SK-N-MC (cell line): ENCODE measurements around the gene TSHZ2.
"Not testable (repeated sequence)": the region's sequence is repeated elsewhere in the genome, so short reads cannot be mapped to it uniquely, and the experiment has no call there.

Experiments used
- DNase-seq: peaks from one replicate; pipeline ENCODE4 v3.0.0-alpha.2; 2011; ENCODE audit warnings: low read depth, low spot score
- H3K27ac ChIP-seq: fragments of 200-600 bp; sonication (generic); 2 replicates; pipeline ENCODE4 v1.5.1; 2016; ENCODE audit warnings: mixed run types
- H3K36me3 ChIP-seq: fragments of 200-600 bp; sonication (generic); 2 replicates; pipeline ENCODE4 v1.6.1; 2017; ENCODE audit warnings: antibody characterized with exemption, low read length, mixed read lengths; ENCODE audit not compliant: insufficient read depth
- H3K4me3 ChIP-seq: fragments of 200-600 bp; sonication (generic); 2 replicates; pipeline ENCODE4 v1.5.1; 2016
- H3K9ac ChIP-seq: fragments of 200-600 bp; sonication (generic); 2 replicates; pipeline ENCODE4 v1.8.0; 2017; ENCODE audit warnings: mixed run types, mixed read lengths; ENCODE audit not compliant: insufficient read length
- H3K9me3 ChIP-seq: fragments of 200-600 bp; sonication (generic); 2 replicates; pipeline ENCODE4 v1.6.1; 2017; ENCODE audit warnings: low read depth, mild to moderate bottlenecking, antibody characterized with exemption, low read length, moderate library complexity, mixed read lengths
- EZH2 ChIP-seq: fragments of 200-600 bp; sonication (generic); IDR thresholded peaks from one replicate; pipeline ENCODE4 v1.6.1; 2017; ENCODE audit warnings: antibody characterized with exemption
- FOXP2 ChIP-seq: optimal IDR thresholded peaks from 2 replicates; pipeline ENCODE3; 2011; ENCODE audit warnings: mild to moderate bottlenecking, moderate library complexity; ENCODE audit not compliant: insufficient read depth; ENCODE audit errors: extremely low read length, control extremely low read depth
- POLR2AphosphoS5 ChIP-seq: IDR thresholded peaks from 2 replicates; pipeline ENCODE4 v1.6.1; 2012; ENCODE audit warnings: mild to moderate bottlenecking, low read depth, low read length, borderline replicate concordance

Gene TSHZ2

GRCh38 chr20:53080969-53081871, 109.1 kb downstream of the TSHZ2 start:
- no peak for DNase-seq
- Histone ChIP-seq H3K27ac (no peak overlapping the region), H3K9me3 (no peaks in the 10 kb centered on the region), H3K36me3 (no peaks in the 10 kb centered on the region), H3K4me3 (no peak overlapping the region), H3K9ac (no peak overlapping the region)
- no peak for TF ChIP-seq EZH2
- no peak for TF ChIP-seq FOXP2
- TF ChIP-seq POLR2AphosphoS5: no peak

GRCh38 chr20:53081916-53082863, 110.0 kb downstream of the TSHZ2 start:
- no peak for DNase-seq
- TF ChIP-seq POLR2AphosphoS5 (no peak), EZH2 (no peak), FOXP2 (no peak)

GRCh38 chr20:53083411-53083810, 111.3 kb downstream of the TSHZ2 start:
- Histone ChIP-seq H3K9ac (no peak overlapping the region), H3K4me3 (no peak overlapping the region), H3K27ac (no peak overlapping the region), H3K36me3 (no peaks in the 10 kb centered on the region), H3K9me3 (no peaks in the 10 kb centered on the region)
- TF ChIP-seq FOXP2 (no peak), EZH2 (no peak), POLR2AphosphoS5 (no peak)
- DNase-seq: no peak

More at GRCh38 chr20:53081916-53082863, 110.0 kb downstream of the TSHZ2 start:
- no peaks in the 10 kb centered on the region for H3K36me3 ChIP-seq
- H3K27ac ChIP-seq: no peak overlapping the region
- no peaks in the 10 kb centered on the region for H3K9me3 ChIP-seq
- H3K4me3 ChIP-seq: no peak overlapping the region
- no peak overlapping the region for H3K9ac ChIP-seq

- DNase-seq: no peak
- H3K9ac ChIP-seq: no peak overlapping the region
- no peak overlapping the region for H3K4me3 ChIP-seq
- H3K36me3 ChIP-seq: no peaks in the 10 kb centered on the region
- no peak for TF ChIP-seq EZH2
- no peak for TF ChIP-seq FOXP2
- no peak for TF ChIP-seq POLR2AphosphoS5
- H3K9me3 ChIP-seq: no peaks in the 10 kb centered on the region
- H3K27ac ChIP-seq: no peak overlapping the region
Observed at GRCh38 chr20:53084408-53084997, 112.3 kb downstream of the TSHZ2 start.

GRCh38 chr20:53085720-53086119, 113.6 kb downstream of the TSHZ2 start:
- DNase-seq: no peak
- H3K4me3 ChIP-seq: no peak overlapping the region
- no peak overlapping the region for H3K9ac ChIP-seq
- H3K9me3 ChIP-seq: no peaks in the 10 kb centered on the region
- H3K36me3 ChIP-seq: no peaks in the 10 kb centered on the region
- no peak for TF ChIP-seq EZH2
- TF ChIP-seq FOXP2: no peak
- TF ChIP-seq POLR2AphosphoS5: no peak
- no peak overlapping the region for H3K27ac ChIP-seq

- H3K36me3 ChIP-seq: no peaks in the 10 kb centered on the region
- DNase-seq: no peak
- no peak overlapping the region for H3K4me3 ChIP-seq
Observed at GRCh38 chr20:53087037-53087777, 115.0 kb downstream of the TSHZ2 start.

GRCh38 chr20:53088786-53089185, 116.6 kb downstream of the TSHZ2 start:
- Histone ChIP-seq H3K9ac (no peak overlapping the region), H3K27ac (no peak overlapping the region), H3K9me3 (no peaks in the 10 kb centered on the region), H3K4me3 (no peak overlapping the region), H3K36me3 (no peaks in the 10 kb centered on the region)
- DNase-seq: no peak
- TF ChIP-seq FOXP2 (no peak), POLR2AphosphoS5 (no peak), EZH2 (no peak)

More at GRCh38 chr20:53087037-53087777, 115.0 kb downstream of the TSHZ2 start:
- no peak overlapping the region for H3K27ac ChIP-seq
- no peak for TF ChIP-seq EZH2
- no peak for TF ChIP-seq FOXP2
- TF ChIP-seq POLR2AphosphoS5: no peak
- H3K9ac ChIP-seq: no peak overlapping the region
- no peaks in the 10 kb centered on the region for H3K9me3 ChIP-seq

GRCh38 chr20:53089851-53090250, 117.7 kb downstream of the TSHZ2 start:
- H3K27ac ChIP-seq, H3K9ac ChIP-seq, H3K9me3 ChIP-seq, H3K36me3 ChIP-seq, H3K4me3 ChIP-seq, DNase-seq: not testable (repeated sequence)
